Activated naive CD4-positive, alpha-beta T cell treated with anti-CD3 and anti-CD28 coated beads, Interleukin-2, amount 50 U/mL, for 16 hours (primary cell): ENCODE data around the gene KAT2B.

ENCODE experiments used
- DNase-seq: peaks from one replicate; pipeline ENCODE4 v3.0.0-alpha.2; 2020

KAT2B gene

GRCh38 chr3:20101041-20101440 lies 60.8 kb downstream of the KAT2B start:
- no peak for DNase-seq

- no peak for DNase-seq
Observed at GRCh38 chr3:20103731-20104130, 63.5 kb downstream of the KAT2B start.

GRCh38 chr3:20104167-20104661 lies 64.0 kb downstream of the KAT2B start:
- no peak for DNase-seq

GRCh38 chr3:20105513-20106280 lies 65.5 kb downstream of the KAT2B start:
- no peak for DNase-seq

- DNase-seq, result no peak
Observed at GRCh38 chr3:20107722-20108121, 67.5 kb downstream of the KAT2B start.

- DNase-seq, result no peak
Observed at GRCh38 chr3:20108869-20109268, 68.6 kb downstream of the KAT2B start.

- DNase-seq, result no peak
Observed at GRCh38 chr3:20110826-20111225, 70.6 kb downstream of the KAT2B start.

- no peak for DNase-seq
Observed at GRCh38 chr3:20111836-20112235, 71.6 kb downstream of the KAT2B start.

- DNase-seq, result no peak
Observed at GRCh38 chr3:20121088-20121487, 80.8 kb downstream of the KAT2B start.

- DNase-seq, result no peak
Observed at GRCh38 chr3:20123131-20123652, 82.9 kb downstream of the KAT2B start.

GRCh38 chr3:20125289-20125688 lies 85.0 kb downstream of the KAT2B start:
- no peak for DNase-seq

- no peak for DNase-seq
Observed at GRCh38 chr3:20125897-20126296, 85.7 kb downstream of the KAT2B start.

GRCh38 chr3:20128358-20128757 lies 88.1 kb downstream of the KAT2B start:
- DNase-seq, result no peak

- no peak for DNase-seq
Observed at GRCh38 chr3:20130106-20130505, 89.9 kb downstream of the KAT2B start.

GRCh38 chr3:20136231-20136630 lies 96.0 kb downstream of the KAT2B start:
- no peak for DNase-seq

- no peak for DNase-seq
Observed at GRCh38 chr3:20137647-20138046, 97.4 kb downstream of the KAT2B start.

GRCh38 chr3:20140881-20141280 lies 100.6 kb downstream of the KAT2B start:
- no peak for DNase-seq

- no peak for DNase-seq
Observed at GRCh38 chr3:20141316-20141715, 101.1 kb downstream of the KAT2B start.

- no peak for DNase-seq
Observed at GRCh38 chr3:20141851-20142250, 101.6 kb downstream of the KAT2B start.

- no peak for DNase-seq
Observed at GRCh38 chr3:20142517-20142916, 102.3 kb downstream of the KAT2B start.

GRCh38 chr3:20143519-20143918 lies 103.3 kb downstream of the KAT2B start:
- DNase-seq, result no peak

GRCh38 chr3:20145874-20146273 lies 105.6 kb downstream of the KAT2B start:
- DNase-seq, result no peak

- no peak for DNase-seq
Observed at GRCh38 chr3:20146301-20146700, 106.1 kb downstream of the KAT2B start.

- DNase-seq, result no peak
Observed at GRCh38 chr3:20147361-20147760, 107.1 kb downstream of the KAT2B start.

GRCh38 chr3:20148466-20148865 lies 108.2 kb downstream of the KAT2B start:
- no peak for DNase-seq
